Measurements from ENCODE around the gene SLC9A3.
"Not testable (repeated sequence)": the region's sequence is repeated elsewhere in the genome, so short reads cannot be mapped to it uniquely, and the experiment has no call there.

GRCh38 chr5:507986-508575 lies 16.2 kb downstream of the SLC9A3 start:
- TF ChIP-seq, protein P1, sequence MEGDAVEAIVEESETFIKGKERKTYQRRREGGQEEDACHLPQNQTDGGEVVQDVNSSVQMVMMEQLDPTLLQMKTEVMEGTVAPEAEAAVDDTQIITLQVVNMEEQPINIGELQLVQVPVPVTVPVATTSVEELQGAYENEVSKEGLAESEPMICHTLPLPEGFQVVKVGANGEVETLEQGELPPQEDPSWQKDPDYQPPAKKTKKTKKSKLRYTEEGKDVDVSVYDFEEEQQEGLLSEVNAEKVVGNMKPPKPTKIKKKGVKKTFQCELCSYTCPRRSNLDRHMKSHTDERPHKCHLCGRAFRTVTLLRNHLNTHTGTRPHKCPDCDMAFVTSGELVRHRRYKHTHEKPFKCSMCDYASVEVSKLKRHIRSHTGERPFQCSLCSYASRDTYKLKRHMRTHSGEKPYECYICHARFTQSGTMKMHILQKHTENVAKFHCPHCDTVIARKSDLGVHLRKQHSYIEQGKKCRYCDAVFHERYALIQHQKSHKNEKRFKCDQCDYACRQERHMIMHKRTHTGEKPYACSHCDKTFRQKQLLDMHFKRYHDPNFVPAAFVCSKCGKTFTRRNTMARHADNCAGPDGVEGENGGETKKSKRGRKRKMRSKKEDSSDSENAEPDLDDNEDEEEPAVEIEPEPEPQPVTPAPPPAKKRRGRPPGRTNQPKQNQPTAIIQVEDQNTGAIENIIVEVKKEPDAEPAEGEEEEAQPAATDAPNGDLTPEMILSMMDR (IDR thresholded peaks at IDR 0.05; ENCODE audit: low read depth, low read length) = not testable (repeated sequence)
- TF ChIP-seq EZH2phosphoT487 (IDR thresholded peaks at IDR 0.05; ENCODE audit: low read depth) = not testable (repeated sequence)
